ENCODE measurements around the gene CCDC38.
"Not testable (repeated sequence)": the region's sequence is repeated elsewhere in the genome, so short reads cannot be mapped to it uniquely, and the experiment has no call there.

Gene CCDC38

GRCh38 chr12:95882080-95882479 lies 60.3 kb downstream of the CCDC38 start:
- no peak for DNase-seq (ENCODE audit: low spot score)

GRCh38 chr12:95881331-95881955 lies 61.0 kb downstream of the CCDC38 start:
- no peak for DNase-seq (ENCODE audit: low spot score)

- DNase-seq (ENCODE audit: low spot score) = no peak
Measured at GRCh38 chr12:95880895-95881294, 61.5 kb downstream of the CCDC38 start.

- DNase-seq (ENCODE audit: low spot score) = no peak
Measured at GRCh38 chr12:95877622-95878021, 64.8 kb downstream of the CCDC38 start.

- no peak for DNase-seq (ENCODE audit: low spot score)
Measured at GRCh38 chr12:95874452-95874851, 68.0 kb downstream of the CCDC38 start.

- DNase-seq (ENCODE audit: low spot score) = no peak
Measured at GRCh38 chr12:95870897-95871296, 71.5 kb downstream of the CCDC38 start.

GRCh38 chr12:95863337-95863736 lies 79.1 kb downstream of the CCDC38 start:
- DNase-seq (ENCODE audit: low spot score) = no peak

GRCh38 chr12:95862038-95862437 lies 80.4 kb downstream of the CCDC38 start:
- DNase-seq (ENCODE audit: low spot score) = no peak

GRCh38 chr12:95859947-95860850 lies 82.2 kb downstream of the CCDC38 start:
- DNase-seq (ENCODE audit: low spot score) = no peak

GRCh38 chr12:95859344-95859816 lies 83.0 kb downstream of the CCDC38 start:
- DNase-seq (ENCODE audit: low spot score) = no peak

GRCh38 chr12:95858451-95859343 lies 83.7 kb downstream of the CCDC38 start, which contains the start of gene SNRPF:
Gene SNRPF, plus strand, starts transcription at chr12:95858952. Its CDS starts 122 bp downstream, at chr12:95859074.
- peak; percentile 99 for DNase-seq (ENCODE audit: low spot score)

- DNase-seq (ENCODE audit: low spot score) = no peak
Measured at GRCh38 chr12:95857799-95858198, 84.6 kb downstream of the CCDC38 start.

GRCh38 chr12:95857156-95857555 lies 85.3 kb downstream of the CCDC38 start:
- DNase-seq (ENCODE audit: low spot score) = no peak

GRCh38 chr12:95852133-95852532 lies 90.3 kb downstream of the CCDC38 start:
- DNase-seq (ENCODE audit: low spot score) = no peak

GRCh38 chr12:95851606-95852005 lies 90.8 kb downstream of the CCDC38 start:
- no peak for DNase-seq (ENCODE audit: low spot score)

- no peak for DNase-seq (ENCODE audit: low spot score)
Measured at GRCh38 chr12:95848575-95849388, 93.6 kb downstream of the CCDC38 start.

GRCh38 chr12:95842426-95842825 lies 100.0 kb downstream of the CCDC38 start:
- DNase-seq (ENCODE audit: low spot score) = not testable (repeated sequence)

GRCh38 chr12:95838125-95838524 lies 104.3 kb downstream of the CCDC38 start:
- no peak for DNase-seq (ENCODE audit: low spot score)

GRCh38 chr12:95837240-95838038 lies 105.0 kb downstream of the CCDC38 start:
- no peak for DNase-seq (ENCODE audit: low spot score)

- DNase-seq (ENCODE audit: low spot score) = no peak
Measured at GRCh38 chr12:95836630-95837239, 105.7 kb downstream of the CCDC38 start.
